Endothelial cell of umbilical vein (primary cell): Measurements from ENCODE around the gene APOBEC3C. TPM values are rescaled to one million over a fixed set of nuclear protein-coding genes. Genes with fewer than 3 reads are reported as not detected.

Experiments
- BruUV-seq: library from RNA; stranded (reverse); fragments of 400-500 nt; replicated peaks from 2 replicates; lab custom pipeline; 2021; lab: Mats Ljungman, UMichigan
- CTCF ChIA-PET: fragments of 300-600, 350-600 bp; sonication (Branson Sonifier 250); formaldehyde crosslinking; loops from one replicate; lab custom pipeline; 2021; ENCODE audit warnings: antibody characterized with exemption, inconsistent platforms; lab: Charles Lee
- POLR2A ChIA-PET: fragments of 300-600, 350-600 bp; sonication (Branson Sonifier 250); formaldehyde crosslinking; loops from one replicate; lab custom pipeline; 2021; ENCODE audit warnings: antibody characterized with exemption, inconsistent platforms; lab: Charles Lee
- DNase-seq: peaks from one replicate; pipeline ENCODE4 v3.0.0-alpha.2; 2011; ENCODE audit warnings: low read depth, low spot score
- FAIRE-seq: peaks from 2 replicates; lab custom pipeline; 2011; peaks lifted over from hg19 to GRCh38; lab: Jason Lieb, UNC
- H2AFZ ChIP-seq: 2 replicates; pipeline ENCODE4 v1.6.0; 2012; ENCODE audit warnings: low read depth, low read length, control low read depth, inconsistent platforms
- H3K27ac ChIP-seq: 2 replicates; pipeline ENCODE4 v1.5.1; 2011; ENCODE audit warnings: low read depth, mild to moderate bottlenecking, control low read depth, low read length, moderate library complexity; ENCODE audit not compliant: insufficient read depth
- H3K27me3 ChIP-seq, 2 experiments: 2 replicates each; pipeline versions ENCODE4 v1.6.0 to v1.6.1; 2011; ENCODE audit warnings: low read length in 2 of 2, mixed read lengths in 1 of 2; ENCODE audit not compliant: control insufficient read depth in 2 of 2, insufficient read depth in 2 of 2
- H3K36me3 ChIP-seq, 2 experiments: 2 replicates in 1 of 2; 3 replicates in 1 of 2; pipeline ENCODE4 v1.5.1; 2011; ENCODE audit warnings: low read length in 2 of 2, mild to moderate bottlenecking in 1 of 2, moderate library complexity in 1 of 2; ENCODE audit not compliant: control insufficient read depth in 2 of 2, insufficient read depth in 2 of 2; ENCODE audit errors: extremely low read depth in 1 of 2
- H3K4me1 ChIP-seq: 3 replicates; pipeline ENCODE4 v1.5.1; 2011; ENCODE audit warnings: mild to moderate bottlenecking, low read length; ENCODE audit not compliant: control insufficient read depth, insufficient read depth; ENCODE audit errors: extremely low read depth
- H3K4me2 ChIP-seq: 2 replicates; pipeline ENCODE4 v1.6.1; 2011; ENCODE audit warnings: low read length, control low read depth, mixed read lengths; ENCODE audit not compliant: insufficient read depth
- H3K4me3 ChIP-seq, 3 experiments: fragments of 200-600 bp in 1 of 3; sonication (generic), shearing (Covaris generic) in 1 of 3; replicated peaks in 1 of 3; 2 replicates each; pipeline ENCODE4 v1.5.1; 2011 to 2016; ENCODE audit warnings: control low read depth in 3 of 3, low read length in 3 of 3, mild to moderate bottlenecking in 2 of 3, inconsistent platforms in 1 of 3, low read depth in 1 of 3, moderate library complexity in 1 of 3; ENCODE audit not compliant: insufficient read depth in 1 of 3
- H3K79me2 ChIP-seq: 2 replicates; pipeline ENCODE4 v1.6.0; 2012; ENCODE audit warnings: low read length, inconsistent platforms; ENCODE audit not compliant: control insufficient read depth, insufficient read depth
- H3K9ac ChIP-seq: replicated peaks from 2 replicates; pipeline ENCODE3; 2011; ENCODE audit warnings: low read length, control low read depth; ENCODE audit not compliant: insufficient read depth; ENCODE audit errors: extremely low read depth
- H3K9me1 ChIP-seq: replicated peaks from 3 replicates; pipeline ENCODE4 v1.6.0; 2011; ENCODE audit warnings: mild to moderate bottlenecking, low read length; ENCODE audit not compliant: control insufficient read depth, insufficient read depth; ENCODE audit errors: extremely low read depth
- H3K9me3 ChIP-seq: replicated peaks from 2 replicates; pipeline ENCODE4 v1.5.1; 2012; ENCODE audit warnings: low read length, inconsistent platforms; ENCODE audit not compliant: control insufficient read depth, insufficient read depth
- H4K20me1 ChIP-seq: replicated peaks from 2 replicates; pipeline ENCODE3; 2011; ENCODE audit warnings: mild to moderate bottlenecking, low read length; ENCODE audit not compliant: control insufficient read depth, insufficient read depth; ENCODE audit errors: extremely low read depth
- EZH2 ChIP-seq: IDR thresholded peaks from 2 replicates; pipeline ENCODE4 v1.6.1; 2012; ENCODE audit warnings: borderline replicate concordance, low read depth, mild to moderate bottlenecking, moderate library complexity, low read length, inconsistent platforms; ENCODE audit not compliant: severe bottlenecking
- FOS ChIP-seq: IDR thresholded peaks from 2 replicates; pipeline ENCODE4 v1.6.1; 2011; ENCODE audit warnings: mild to moderate bottlenecking, low read length, moderate library complexity, borderline replicate concordance; ENCODE audit not compliant: insufficient read depth
- GATA2 ChIP-seq: IDR thresholded peaks from 2 replicates; pipeline ENCODE4 v1.7.0; 2011; ENCODE audit warnings: low read depth, mild to moderate bottlenecking, moderate library complexity, mixed read lengths, low read length; ENCODE audit not compliant: insufficient read length, insufficient read depth
- JUN ChIP-seq: IDR thresholded peaks from 2 replicates; pipeline ENCODE4 v1.6.1; 2011; ENCODE audit warnings: borderline replicate concordance, low read depth; ENCODE audit not compliant: insufficient read length, insufficient read depth
- MYC ChIP-seq: IDR thresholded peaks from one replicate; pipeline ENCODE4 v1.6.1; 2011; ENCODE audit warnings: mild to moderate bottlenecking, low read depth, low read length
- POLR2A ChIP-seq: IDR thresholded peaks from 2 replicates; pipeline ENCODE4 v1.6.1; 2012; ENCODE audit warnings: low read depth, mild to moderate bottlenecking, control low read depth, low read length
- POLR2AphosphoS5 ChIP-seq: IDR thresholded peaks from 2 replicates; pipeline ENCODE4 v1.6.1; 2012; ENCODE audit warnings: low read depth, mild to moderate bottlenecking, control low read depth, low read length, moderate library complexity; ENCODE audit not compliant: insufficient read depth
- dilution Hi-C: fragments of 300-500 bp; cut with MboI; formaldehyde crosslinking; loops from one replicate; pipeline ENCODE4 v1.15.0; 2019; ENCODE audit warnings: low sequenced_read_pairs; ENCODE audit not compliant: extremely low pct_ligation_motif_present
- intact Hi-C: fragments of 100-400 bp; cut with micrococcal nuclease; formaldehyde crosslinking; loops from one replicate; pipeline ENCODE4 v1.10.0; 2022
- polyA plus RNA-seq, 4 experiments: library from polyadenylated mRNA; depleted of rRNA in 3 of 4; stranded (reverse) in 3 of 4; unstranded in 1 of 4; fragments of >200 nt; gene quantifications; 2 replicates each; pipeline versions ENCODE4 v1.2.1 to v1.2.3, GENCODE V29; 2011 to 2012; ENCODE audit warnings: missing spikeins in 1 of 4
- total RNA-seq: library from RNA; stranded (reverse); gene quantifications from 2 replicates; pipeline ENCODE4 v1.2.3, GENCODE V29; 2021
- TF ChIP-seq, protein P1 (sequence below): IDR thresholded peaks from 2 replicates; pipeline ENCODE4 v1.6.1; 2011; ENCODE audit not compliant: insufficient read depth, insufficient read length
- TF ChIP-seq, protein P2 (sequence below), 2 donors: IDR thresholded peaks; 1 replicate in 1 of 2; 2 replicates in 1 of 2; pipeline ENCODE4 v1.5.1; 2011; ENCODE audit warnings: low read length in 2 of 2, mild to moderate bottlenecking in 2 of 2, moderate library complexity in 2 of 2, control low read depth in 1 of 2, inconsistent platforms in 1 of 2, low read depth in 1 of 2; ENCODE audit not compliant: insufficient read depth in 1 of 2; ENCODE audit errors: extremely low read depth in 1 of 2

The APOBEC3C gene
- total and polyA plus RNA-seq, 2 donors (not counting 3 experiments of a cell fraction or from before 2014, with no cell fraction given), result 7.6 to 10.6 TPM

DNA sequence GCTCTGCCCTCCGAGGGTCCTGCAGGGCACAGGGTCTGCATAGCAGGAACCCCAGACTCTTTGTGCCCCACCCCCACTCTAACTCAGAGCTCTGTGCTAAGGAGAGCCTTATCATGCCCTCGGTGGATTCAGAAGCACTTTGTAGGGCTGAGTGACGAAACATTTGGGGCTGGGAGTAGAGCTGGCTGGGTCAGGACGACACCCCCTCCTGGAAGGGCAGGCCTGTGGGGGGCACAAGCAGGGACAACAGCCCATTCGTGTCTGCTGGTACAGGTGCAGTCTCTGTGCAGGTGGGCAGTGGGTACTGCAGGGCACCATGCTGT is 47.7 kb upstream of the APOBEC3C start:
- Histone ChIP-seq H3K4me1 (no peaks in the 10 kb centered on the region), H3K9me3 (no peaks in the 10 kb centered on the region), H3K27ac (no peak overlapping the region), H4K20me1 (no peaks in the 10 kb centered on the region), H3K4me2 (no peak overlapping the region), H3K79me2 (no peaks in the 10 kb centered on the region), H3K9me1 (no peaks in the 10 kb centered on the region), H3K27me3 (peaks cover 0 to 2% of the 10 kb centered on the region in 2 experiments), H3K36me3 (no peaks in the 10 kb centered on the region), H3K4me3 (no peak overlapping the region), H2AFZ (no peak overlapping the region), H3K9ac (no peak overlapping the region)
- TF ChIP-seq, protein P1, sequence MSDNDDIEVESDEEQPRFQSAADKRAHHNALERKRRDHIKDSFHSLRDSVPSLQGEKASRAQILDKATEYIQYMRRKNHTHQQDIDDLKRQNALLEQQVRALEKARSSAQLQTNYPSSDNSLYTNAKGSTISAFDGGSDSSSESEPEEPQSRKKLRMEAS, result no peak
- TF ChIP-seq FOS (no peak), POLR2AphosphoS5 (no peak), POLR2A (no peak), GATA2 (no peak), JUN (no peak), EZH2 (no peak), MYC (no peak)
- TF ChIP-seq, protein P2, sequence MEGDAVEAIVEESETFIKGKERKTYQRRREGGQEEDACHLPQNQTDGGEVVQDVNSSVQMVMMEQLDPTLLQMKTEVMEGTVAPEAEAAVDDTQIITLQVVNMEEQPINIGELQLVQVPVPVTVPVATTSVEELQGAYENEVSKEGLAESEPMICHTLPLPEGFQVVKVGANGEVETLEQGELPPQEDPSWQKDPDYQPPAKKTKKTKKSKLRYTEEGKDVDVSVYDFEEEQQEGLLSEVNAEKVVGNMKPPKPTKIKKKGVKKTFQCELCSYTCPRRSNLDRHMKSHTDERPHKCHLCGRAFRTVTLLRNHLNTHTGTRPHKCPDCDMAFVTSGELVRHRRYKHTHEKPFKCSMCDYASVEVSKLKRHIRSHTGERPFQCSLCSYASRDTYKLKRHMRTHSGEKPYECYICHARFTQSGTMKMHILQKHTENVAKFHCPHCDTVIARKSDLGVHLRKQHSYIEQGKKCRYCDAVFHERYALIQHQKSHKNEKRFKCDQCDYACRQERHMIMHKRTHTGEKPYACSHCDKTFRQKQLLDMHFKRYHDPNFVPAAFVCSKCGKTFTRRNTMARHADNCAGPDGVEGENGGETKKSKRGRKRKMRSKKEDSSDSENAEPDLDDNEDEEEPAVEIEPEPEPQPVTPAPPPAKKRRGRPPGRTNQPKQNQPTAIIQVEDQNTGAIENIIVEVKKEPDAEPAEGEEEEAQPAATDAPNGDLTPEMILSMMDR (IDR thresholded peaks at IDR 0.05; ENCODE audit: extremely low read depth in 1 of 2, insufficient read depth in 1 of 2, low read depth in 1 of 2, low read length in 2 of 2), result no peak
- FAIRE-seq, result no peak
- intact Hi-C loops (no loop called here), dilution Hi-C loops (no loop called here)
- no TSS peak for BruUV-seq
- CTCF ChIA-PET, result interaction anchor here (0.8 to 1.1 kb wide), 3 partner anchors 96 to 142 kb away, joined by 3 to 5 read pairs (median 3); no protein-coding TSS in a partner anchor
- POLR2A ChIA-PET, result no interaction called here
- no peak for DNase-seq
